HG03520 (cell line): ENCODE results near the gene ATP1B2.

Experiments
- ATAC-seq: cut with Tn5 transposase; IDR thresholded peaks from one replicate; pipeline ENCODE4 v1.9.1; 2021; ENCODE audit warnings: mild to moderate bottlenecking, moderate library complexity; ENCODE audit not compliant: unreplicated experiment

ATP1B2 gene

DNA sequence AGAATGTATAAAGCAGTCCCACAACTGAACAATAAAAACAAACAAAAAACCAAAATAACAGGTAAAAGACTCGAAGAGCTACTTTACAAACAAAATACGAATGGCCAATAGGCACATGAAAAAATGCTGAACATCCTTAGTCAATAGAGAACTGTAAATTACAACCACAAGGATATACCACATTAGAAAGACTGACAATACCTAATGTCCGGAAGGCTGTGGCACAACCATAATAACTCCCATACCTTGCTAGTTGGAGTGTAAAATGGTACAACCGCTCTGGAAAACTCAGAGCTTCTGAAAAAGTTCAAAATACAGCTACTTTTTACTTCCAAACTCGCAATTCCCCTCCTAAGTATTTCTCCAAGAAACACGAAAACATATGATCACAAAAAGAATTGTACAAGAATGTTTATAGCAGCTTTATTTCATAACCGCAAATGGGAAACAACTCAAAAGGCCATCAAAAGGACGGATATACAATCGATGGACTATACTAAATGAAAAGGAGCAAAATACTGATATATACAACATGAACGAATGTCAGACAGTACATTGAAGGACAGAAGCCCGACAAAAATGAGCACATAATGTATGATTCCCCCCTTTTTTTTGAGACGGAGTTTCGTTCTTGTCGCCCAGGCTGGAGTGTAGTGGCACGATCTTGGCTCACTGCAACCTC lies 34.3 kb downstream of the ATP1B2 start:
- ATAC-seq: no peak

DNA sequence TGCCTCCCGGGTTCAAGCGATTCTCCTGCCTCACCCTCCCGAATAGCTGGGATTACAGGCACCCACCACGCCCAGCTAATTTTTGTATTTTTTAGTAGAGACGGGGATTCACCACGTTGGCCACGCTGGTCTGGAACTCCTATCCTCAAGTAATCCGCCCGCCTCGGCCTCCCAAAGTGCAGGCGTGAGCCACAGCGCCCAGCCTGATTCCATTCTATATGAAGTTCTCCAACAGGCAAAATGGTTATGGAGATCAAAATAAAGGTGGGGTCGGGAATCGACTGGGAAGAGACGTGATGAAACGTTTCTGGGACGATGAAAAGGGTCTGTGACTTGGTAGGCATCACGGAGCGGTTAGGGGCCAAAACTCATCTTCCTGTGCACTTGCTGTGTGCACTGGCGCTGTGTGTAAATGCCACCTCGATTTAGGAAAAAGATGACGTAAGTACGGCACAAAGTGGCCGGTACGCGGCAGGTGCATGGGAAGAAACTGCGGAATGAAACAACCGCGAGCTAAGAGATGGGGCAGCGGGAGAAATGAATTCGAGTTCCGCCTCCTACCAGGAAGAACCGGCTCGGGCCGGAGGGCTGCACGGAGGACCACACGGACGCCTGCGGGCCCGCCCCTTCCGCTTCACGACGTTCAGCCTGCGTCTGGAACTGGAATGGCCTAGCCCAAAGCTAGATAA lies 35.0 kb downstream of the ATP1B2 start:
- peak; percentile 41 for ATAC-seq

DNA sequence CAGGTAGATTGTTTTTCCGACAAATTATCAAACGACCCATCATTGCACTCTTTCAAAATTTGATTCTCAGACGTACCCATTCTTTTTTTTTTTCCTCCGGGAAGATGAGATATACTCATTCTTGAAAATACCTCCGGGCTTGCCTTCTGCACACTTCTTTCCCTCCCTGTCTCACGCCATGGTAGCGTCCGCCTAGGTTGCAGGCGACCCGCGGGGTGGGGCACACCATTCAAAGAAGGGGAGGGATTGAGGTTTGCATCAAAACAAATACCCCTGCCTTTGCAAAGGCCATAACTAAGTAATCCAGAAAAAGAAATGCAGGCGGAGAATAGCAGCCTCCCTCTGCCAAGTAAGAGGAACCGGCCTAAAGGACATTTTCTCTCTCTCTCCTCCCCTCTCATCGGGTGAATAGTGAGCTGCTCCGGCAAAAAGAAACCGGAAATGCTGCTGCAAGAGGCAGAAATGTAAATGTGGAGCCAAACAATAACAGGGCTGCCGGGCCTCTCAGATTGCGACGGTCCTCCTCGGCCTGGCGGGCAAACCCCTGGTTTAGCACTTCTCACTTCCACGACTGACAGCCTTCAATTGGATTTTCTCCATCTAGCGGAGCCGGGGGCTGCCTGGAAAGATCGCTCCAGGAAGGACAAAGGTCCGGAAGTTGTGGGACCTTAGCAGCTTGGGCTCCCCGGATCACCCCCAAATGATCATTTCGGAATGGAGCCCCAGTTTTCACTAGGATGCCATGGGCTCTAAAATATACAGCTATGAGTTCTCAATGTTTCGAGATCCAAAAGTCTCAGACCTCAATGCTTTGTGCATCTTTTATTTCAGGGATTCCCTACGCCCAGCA lies 35.7 kb downstream of the ATP1B2 start:
- peak; percentile 34 for ATAC-seq

DNA sequence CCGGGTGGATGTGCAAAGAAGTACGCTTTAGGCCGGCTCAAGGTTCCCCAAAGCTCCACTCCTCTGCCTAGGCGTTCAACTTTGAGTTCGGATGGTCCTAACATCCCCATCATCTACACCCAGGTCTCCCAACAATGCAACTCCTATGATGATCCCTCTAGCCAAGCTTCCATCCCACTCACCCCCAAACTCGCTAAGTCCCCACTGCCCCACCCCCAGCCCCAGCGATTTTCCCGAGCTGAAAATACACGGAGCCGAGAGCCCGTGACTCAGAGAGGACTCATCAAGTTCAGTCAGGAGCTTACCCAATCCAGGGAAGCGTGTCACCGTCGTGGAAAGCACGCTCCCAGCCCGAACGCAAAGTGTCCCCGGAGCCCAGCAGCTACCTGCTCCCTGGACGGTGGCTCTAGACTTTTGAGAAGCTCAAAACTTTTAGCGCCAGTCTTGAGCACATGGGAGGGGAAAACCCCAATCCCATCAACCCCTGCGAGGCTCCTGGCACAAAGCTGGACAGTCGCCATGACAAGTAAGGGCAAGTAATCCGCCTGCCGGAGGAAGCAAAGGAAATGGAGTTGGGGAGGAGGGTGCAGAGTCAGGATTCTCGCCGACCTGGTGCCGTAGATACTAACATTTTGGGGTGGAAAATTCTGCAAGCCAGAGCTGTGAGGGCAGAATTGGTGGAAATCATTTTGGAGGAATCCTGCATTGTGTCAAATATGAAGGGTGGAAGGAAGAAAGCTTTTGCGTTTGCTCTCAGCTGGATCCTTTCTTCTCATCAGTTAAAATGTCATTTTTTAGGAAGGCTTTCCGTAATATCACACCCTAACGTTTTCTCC lies 36.6 kb downstream of the ATP1B2 start, which contains the start of gene TP53:
TP53 (minus strand) TSS at position 419 of the 836 bp plus-strand sequence. CDS start 10,896 bp downstream, outside the sequence.
- ATAC-seq: peak; percentile 28

DNA sequence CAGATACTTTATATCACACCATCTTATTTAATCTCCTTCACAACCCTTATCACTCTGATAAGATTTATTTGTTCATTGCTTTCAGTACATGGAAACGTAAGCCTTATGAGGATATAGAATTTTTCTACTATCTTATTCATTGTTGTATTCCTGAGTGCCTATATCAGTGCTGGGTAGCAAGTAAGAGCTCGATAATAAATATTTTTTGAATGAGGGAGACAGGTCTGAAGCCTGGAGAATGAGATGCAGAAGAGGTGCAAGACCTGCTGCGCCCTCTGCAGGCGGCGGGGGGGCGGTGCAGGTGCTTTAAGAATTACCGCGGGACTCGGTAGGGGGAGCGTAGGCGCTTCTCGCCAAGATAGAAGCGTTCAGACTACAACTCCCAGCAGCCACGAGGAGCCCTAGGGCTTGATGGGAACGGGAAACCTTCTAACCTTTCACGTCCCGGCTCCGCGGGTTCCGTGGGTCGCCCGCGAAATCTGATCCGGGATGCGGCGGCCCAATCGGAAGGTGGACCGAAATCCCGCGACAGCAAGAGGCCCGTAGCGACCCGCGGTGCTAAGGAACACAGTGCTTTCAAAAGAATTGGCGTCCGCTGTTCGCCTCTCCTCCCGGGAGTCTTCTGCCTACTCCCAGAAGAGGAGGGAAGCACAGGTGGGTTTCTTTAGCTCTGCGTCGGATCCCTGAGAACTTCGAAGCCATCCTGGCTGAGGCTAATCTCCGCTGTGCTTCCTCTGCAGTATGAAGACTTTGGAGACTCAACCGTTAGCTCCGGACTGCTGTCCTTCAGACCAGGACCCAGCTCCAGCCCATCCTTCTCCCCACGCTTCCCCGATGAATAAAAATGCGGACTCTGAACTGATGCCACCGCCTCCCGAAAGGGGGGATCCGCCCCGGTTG lies 37.4 kb downstream of the ATP1B2 start, which contains the start of gene WRAP53:
WRAP53 (plus strand) TSS at position 570 of the 900 bp plus-strand sequence; CDS start at position 742, 172 bp downstream.
- ATAC-seq: peak; percentile 69

DNA sequence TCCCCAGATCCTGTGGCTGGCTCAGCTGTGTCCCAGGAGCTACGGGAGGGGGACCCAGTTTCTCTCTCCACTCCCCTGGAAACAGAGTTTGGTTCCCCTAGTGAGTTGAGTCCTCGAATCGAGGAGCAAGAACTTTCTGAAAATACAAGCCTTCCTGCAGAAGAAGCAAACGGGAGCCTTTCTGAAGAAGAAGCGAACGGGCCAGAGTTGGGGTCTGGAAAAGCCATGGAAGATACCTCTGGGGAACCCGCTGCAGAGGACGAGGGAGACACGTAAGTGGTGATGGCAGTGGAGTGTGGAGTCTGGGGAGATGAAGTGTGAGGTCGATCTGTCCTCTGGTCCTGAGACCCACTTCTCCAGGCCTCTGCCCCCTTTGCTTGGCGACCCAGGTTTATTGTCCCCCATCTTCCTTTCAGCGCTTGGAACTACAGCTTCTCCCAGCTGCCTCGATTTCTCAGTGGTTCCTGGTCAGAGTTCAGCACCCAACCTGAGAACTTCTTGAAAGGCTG lies 38.1 kb downstream of the ATP1B2 start:
- no peak for ATAC-seq

DNA sequence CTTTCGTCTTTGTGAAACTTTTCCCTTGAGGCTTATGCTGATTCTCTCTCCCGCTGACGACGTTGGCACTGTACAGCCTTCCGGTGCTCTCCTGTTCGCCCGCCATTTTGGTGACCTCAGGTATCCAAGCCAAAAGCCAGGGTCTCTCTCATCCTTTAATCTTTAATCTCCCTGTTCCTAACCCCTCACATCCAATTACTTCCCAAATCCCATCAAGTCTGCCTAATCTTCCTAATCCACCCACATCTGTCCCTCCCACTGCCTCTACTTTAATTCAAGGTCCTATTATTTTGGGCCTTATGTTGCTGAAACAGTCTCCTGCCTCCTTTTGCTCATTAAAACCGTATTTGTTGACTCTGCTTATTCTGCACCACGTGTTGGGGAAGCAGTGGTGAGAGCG lies 44.9 kb downstream of the ATP1B2 start:
- ATAC-seq: no peak

DNA sequence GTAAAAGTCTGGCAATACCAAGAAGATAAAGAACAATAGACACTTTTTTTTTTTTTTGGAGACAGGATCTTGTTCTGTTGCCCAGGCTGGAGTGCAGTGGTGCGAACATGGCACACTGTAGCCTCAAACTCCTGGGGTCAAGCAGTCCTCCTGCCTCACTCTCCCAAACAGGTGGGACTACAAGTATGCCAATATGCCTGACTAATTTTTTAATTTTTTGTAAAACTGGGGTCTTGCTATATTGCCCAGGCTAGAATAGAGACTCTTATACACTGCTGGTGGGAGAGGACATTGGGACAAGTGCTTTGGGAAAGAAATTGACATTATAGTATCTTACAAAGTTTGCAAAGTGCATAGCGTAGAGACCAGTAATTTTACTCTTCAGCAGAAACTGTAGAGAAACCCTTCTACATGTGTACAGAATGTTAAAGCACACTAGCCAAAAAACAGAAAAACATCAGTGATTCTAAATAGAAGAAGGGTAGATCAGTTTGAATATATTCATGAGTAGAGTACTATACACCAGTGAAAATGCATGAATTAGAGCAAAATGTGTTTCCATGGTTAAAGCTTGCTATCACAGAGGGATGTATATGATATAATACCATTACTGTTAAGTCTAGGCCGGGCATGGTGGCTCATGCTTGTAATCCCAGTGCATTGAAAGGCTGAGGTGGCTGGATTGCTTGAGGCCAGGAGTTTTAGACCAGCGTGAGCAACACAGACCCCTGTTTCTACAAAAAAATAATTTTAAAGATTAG lies 47.3 kb downstream of the ATP1B2 start:
- ATAC-seq: no peak

DNA sequence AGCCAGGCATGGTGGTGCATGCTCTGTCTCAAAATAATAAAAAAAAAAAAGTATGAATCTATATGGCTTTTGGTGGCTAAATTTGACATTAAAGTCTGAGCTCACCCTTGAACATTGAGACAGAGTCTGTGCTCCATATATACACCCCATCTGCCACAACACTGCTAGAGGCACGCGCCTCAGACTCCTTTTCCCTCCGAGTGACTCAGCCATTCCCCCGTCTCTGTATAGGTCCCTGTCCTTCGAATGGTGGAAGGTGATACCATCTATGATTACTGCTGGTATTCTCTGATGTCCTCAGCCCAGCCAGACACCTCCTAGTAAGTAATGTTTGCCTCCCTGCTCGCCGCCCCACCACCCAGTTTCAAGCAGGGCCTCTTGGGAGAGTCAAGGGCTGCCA lies 49.8 kb downstream of the ATP1B2 start:
- no peak for ATAC-seq

DNA sequence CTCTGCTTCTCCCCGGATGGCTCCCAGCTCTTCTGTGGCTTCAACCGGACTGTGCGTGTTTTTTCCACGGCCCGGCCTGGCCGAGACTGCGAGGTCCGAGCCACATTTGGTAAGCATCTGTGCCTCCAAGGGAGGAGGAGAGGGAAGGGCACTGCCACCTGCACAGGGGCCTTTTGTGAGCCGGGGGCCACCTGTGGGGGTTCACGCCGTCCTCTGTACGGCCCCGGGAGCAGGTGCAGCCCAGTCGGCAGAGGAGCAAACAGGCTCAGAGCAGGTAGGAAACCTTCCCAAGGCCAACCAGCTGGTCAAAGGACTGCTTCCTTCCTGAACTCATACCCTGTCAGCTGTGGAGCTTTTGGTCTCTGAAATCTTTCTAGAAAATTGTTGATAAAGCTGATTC lies 51.0 kb downstream of the ATP1B2 start:
- ATAC-seq: no peak

DNA sequence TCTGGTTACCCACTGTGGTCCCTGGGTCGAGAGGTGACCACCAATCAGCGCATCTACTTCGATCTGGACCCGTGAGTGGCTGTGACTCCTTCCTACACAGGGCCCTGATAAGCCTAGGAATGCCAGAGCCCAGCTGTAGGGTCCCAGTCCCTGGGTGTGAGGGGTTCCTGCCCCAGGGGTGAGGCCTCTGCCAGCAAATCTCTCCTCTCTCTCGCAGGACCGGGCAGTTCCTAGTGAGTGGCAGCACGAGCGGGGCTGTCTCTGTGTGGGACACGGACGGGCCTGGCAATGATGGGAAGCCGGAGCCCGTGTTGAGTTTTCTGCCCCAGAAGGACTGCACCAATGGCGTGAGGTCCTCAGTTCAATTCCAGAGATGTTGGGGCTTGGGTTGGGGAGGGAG lies 52.0 kb downstream of the ATP1B2 start:
- ATAC-seq: no peak

DNA sequence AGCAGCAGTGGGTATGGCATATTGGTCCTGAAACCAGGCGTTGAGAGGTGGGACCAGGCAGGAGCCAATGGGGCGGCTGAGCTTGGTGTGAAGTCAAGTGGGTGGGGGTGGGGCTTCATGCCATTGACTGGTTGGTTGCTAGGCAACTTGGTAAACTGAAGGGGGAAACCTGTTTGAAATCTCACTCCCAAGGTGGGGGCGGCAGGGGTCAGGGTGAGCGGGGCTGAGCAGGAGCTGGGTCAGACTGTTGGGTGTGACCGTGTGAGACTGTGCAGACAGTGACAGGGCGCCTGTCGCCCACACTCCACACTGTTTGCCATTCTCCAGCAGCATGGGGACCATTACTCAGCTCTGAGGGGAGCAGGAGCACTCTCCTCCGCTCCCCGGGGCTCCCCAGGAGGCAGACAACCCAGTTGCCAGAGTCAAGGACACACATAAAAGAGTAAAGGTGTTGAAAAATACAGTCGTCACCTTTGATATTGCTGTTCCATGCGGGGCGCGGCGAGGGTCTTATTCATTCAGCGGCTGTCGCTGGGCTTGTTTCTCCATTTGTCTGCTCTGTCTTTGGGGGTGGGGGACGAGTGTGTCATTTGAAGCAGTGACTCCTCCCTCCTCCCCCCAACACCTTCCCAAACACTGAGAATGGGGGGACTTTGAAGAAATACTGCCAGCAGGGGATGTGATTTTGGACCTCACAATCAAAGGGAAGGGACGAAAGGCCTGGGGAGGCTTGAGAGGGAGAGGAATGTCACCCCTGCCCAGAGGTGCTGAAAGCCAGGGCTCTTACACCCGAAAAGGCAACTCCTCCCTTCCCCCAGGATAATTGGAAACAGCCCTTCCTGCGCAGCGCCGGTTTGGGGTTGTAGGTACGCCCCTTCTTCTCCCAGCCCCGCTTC lies 53.1 kb downstream of the ATP1B2 start:
- ATAC-seq: no peak

DNA sequence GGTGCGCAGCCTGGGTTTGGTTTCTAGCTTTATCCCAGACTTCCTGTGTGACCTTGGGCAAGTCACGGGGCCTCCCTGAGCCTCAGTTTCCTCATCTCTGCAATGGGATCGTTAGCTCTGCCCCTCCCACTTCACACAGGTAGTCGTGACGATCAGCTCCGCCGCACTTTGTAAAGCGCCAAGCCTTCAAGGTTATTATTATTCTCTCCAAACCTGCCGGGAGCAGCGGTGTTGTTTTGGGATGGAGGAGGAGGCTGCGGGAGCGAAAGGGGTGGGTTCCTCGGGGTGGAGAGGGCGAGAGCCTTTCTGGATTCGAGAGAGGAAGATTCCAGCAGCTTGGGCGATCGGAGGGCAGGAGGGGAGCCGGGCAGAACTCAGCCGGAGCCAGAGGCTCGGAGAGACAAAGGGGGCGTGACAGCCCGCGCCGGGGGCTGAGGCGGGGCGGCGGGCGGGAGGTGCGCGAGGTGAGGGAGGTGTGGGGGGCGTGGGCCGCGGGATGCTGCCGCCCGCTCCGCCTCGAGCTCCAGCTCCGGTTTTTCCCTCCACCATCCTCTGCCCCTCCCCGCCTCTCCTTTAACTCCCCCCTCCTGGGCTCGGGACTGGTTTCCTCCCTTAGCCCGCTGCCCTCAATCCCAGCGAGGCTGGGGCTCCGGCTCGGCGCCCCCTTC lies 54.0 kb downstream of the ATP1B2 start, which contains the start of gene EFNB3:
EFNB3 (plus strand) TSS at position 602 of the 668 bp plus-strand sequence. CDS start 397 bp downstream, outside the sequence.
- ATAC-seq: no peak

DNA sequence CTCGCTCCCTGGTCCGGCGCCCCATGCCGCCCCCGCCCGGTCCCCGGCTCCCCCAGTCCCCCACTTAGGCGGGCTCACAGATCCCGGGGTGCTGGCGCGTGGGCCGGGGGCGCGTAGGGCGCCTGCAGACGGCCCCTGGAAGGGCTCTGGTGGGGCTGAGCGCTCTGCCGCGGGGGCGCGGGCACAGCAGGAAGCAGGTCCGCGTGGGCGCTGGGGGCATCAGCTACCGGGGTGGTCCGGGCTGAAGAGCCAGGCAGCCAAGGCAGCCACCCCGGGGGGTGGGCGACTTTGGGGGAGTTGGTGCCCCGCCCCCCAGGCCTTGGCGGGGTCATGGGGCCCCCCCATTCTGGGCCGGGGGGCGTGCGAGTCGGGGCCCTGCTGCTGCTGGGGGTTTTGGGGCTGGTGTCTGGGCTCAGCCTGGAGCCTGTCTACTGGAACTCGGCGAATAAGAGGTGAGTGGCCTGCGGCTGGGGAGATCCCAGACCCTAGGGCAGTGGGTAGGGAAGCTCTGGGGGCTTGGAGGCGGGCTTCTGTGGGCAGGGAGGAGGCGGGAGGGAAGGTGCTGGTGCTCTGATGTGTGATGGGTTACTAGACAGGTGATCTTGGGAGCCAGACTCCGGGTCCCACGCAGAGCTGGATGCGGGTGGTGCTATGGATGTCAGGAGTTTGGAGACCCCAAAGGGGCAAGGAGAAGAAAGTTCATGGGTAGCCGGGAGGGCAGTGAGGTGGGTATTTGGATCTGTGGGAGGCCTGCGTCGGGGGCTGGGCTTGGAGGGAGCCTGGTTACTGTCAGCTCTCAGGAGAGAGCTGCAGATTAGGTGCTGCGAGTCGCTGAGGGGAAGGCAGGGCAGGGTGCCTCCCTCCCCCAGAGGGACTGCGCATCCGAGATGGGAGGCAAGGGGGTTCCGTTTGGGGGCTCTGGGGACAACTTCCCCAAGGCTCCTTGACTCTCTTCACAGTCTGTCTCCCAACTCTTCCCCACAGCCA lies 54.8 kb downstream of the ATP1B2 start:
- no peak for ATAC-seq

DNA sequence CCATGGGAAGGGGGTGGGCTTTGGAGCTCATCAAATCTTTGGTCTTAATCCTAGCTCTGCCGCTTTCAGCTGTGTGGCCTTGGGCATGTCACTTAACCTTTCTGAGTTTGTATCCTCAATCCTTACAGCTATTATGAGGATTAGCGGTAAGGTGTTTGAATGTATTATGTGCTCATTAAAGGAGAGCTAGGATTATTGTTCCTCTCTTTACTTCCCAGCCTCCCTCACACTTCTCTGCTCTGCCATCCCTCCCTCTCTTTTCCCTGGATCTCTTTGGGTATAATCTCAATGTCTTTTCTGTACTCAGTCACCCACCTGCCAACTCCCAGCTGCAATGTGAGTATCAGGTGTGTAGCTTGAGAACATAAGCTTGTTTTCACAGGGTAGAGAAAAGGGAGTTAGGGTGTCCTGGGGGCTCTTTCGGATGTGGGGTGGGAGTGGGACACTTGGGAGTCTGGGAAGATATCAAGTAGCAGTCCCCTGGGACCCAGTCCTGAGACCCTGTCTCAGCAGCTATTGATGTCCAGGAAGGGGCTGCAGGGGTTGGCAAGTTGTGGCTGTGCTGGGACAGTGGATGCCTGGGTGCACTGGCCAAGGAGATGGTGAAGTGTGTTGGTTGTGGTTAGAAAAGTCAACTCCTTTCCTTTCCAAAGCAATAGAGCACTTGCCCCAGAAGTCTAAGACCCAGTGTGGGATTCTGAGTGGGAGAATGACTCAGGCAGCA lies 56.1 kb downstream of the ATP1B2 start:
- no peak for ATAC-seq
